AML-193 (cell line): Measurements from ENCODE around the gene CDRT4.
"Not testable (repeated sequence)": the region's sequence is repeated elsewhere in the genome, so short reads cannot be mapped to it uniquely, and the experiment has no call there.

Source experiments
- DNase-seq, 2 experiments: peaks; one replicate each; lab custom pipeline; 2025; lab: John Stamatoyannopoulos, UW

CDRT4 gene

GRCh38 chr17:15456972-15457722, 10.3 kb downstream of the CDRT4 start:
- DNase-seq, result no peak

- no peak for DNase-seq
Measured at GRCh38 chr17:15456496-15456895, 10.9 kb downstream of the CDRT4 start.

DNA sequence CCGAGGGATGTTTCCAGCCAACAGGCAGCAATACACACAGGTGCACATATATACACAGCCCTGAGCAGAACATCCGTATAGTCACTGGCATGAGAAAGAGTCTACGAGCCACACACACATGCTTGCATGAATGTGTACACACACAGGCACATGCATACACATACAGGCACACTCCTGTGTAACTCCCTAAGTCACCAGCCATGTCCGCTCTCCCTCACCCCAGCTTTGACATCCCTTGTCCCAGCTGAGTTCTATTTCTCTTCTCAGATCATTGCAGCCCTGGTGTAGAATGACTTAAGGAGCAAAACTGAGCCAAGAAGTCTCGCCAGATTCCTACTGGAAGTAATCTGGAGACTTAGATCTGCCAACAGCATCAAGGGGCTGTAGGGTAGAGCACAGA, 13.1 kb downstream of the CDRT4 start:
- no peak for DNase-seq

- DNase-seq, result no peak
Measured at GRCh38 chr17:15453782-15454181, 13.6 kb downstream of the CDRT4 start.

GRCh38 chr17:15453246-15453645, 14.2 kb downstream of the CDRT4 start:
- DNase-seq, result no peak

GRCh38 chr17:15452746-15453145, 14.7 kb downstream of the CDRT4 start:
- DNase-seq, result no peak

DNA sequence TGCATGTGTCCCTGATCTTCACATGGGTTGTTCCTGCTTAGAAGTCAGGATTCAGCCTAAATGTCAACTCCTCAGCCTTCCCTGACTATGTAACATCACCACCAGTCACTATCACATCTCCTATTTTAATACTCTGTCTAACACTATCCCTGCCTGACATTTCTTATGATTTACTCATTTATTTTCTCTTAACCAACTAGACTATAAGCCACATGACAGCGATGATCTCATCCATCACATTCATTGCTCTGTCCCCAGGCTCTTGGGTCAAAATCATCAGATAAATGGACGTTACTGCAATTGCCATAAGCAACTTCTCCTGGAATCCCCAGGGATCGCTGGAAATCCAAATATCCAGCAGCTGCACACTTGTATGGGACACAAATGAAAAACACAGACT, 15.7 kb downstream of the CDRT4 start:
- DNase-seq, result no peak

- no peak for DNase-seq
Measured at GRCh38 chr17:15448580-15448956, 18.9 kb downstream of the CDRT4 start.

GRCh38 chr17:15447928-15448579, 19.4 kb downstream of the CDRT4 start:
- no peak for DNase-seq

DNA sequence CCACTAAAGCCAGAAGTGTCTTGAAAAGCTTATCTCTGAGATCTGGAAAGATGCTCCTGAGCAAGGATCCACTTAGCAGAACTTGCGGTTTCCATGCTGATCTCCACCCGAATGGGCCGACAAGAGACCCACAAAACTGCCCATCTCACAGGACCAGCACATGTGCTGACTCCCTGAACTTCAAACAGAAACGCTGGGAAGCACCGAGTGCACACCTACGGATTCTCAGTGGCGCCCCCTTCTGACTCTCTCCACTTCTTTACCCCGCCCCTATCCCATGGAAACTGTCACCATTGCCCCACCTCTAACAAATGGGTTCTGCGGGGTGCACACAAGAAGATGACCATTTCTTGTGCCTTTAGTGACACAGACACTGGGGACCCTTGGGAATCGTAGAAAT, 21.4 kb downstream of the CDRT4 start:
- no peak for DNase-seq

DNA sequence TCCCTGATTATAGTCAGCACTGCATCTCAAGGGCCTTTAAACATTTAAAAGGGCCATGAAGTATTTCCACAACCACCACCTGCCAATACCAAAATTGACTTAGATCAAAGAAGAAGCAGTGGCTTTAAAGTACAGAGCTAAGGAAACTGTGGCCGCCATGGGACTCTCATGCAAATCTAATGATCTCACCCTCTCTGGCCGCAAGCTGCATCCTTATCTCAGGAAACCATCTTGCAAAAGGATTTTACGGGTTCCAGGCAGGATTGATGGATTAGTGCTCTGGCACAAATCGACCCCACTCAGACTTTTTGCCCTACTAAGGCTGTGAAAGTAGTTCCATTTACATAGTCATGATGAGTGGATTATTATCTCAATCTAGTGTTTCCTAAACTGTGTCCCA, 22.6 kb downstream of the CDRT4 start:
- DNase-seq, result no peak

- no peak for DNase-seq
Measured at GRCh38 chr17:15442311-15443180, 24.9 kb downstream of the CDRT4 start.

DNA sequence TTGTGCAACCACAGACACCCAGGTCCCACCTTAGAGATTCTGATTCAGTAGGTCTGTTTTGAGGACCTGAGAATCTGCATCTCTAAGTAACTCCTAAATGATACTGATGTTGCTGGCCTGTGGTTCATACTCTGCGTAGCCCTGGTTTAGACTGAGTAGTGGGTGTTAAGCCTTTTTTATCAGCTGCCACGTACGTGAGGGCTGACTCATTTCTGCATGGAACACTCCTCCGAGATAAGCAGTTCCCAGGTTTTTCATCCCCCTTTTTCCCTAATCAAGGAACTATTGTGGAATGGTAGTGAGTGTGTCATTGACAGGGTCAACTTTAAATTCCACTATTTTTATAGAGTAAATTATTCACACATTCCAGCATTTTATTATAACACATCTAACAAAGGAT, 26.1 kb downstream of the CDRT4 start:
- DNase-seq, result no peak

DNA sequence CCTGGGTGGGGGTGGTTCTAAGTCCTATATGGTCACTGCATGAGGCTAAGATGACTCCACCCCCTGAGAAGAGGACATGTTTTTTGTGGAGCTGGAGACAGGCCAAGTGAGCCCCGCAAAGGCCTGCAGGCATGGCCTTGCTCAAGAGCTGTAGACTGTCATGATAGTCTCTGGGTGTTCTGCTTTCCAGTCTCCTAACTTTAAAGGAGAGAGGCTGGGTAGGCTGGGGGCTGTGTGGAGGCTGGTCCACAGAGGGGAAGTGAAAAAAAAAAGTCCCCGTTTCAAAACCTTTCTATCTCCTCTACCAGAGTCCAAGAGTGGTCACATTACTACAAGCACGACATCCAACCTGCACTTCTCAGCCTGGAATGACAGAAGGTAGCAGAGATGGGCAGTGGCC, 27.1 kb downstream of the CDRT4 start:
- DNase-seq, result no peak

DNA sequence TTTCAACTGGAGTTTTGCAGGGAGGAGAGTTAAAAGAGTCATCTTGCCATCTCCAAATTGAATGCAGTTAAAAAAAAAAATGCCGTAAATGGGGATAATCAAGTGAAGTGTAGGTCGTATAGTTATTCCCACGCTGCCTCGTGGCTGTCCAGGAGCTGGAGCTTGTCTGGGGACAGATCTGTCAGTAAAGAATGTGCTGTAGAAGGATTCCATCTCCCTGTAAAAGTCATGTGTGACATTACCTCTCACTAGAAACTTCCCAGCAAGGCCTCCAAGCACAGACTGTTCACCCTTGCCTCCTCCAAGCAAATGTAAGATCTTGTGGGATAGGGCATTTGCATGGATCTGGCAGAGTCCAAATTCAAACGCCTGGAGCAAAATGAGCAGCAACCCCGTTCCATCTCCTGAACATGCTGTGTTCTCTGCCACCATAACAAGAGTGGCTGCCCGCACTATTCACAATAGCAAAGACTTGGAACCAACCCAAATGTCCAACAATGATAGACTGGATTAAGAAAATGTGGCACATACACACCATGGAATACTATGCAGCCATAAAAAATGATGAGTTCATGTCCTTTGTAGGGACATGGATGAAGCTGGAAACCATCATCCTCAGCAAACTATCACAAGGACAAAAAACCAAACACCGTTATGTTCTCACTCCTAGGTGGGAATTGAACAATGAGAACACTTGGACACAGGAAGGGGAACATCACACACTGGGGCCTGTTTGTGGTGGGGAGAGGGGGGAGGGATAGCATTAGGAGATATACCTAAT, 28.0 kb downstream of the CDRT4 start:
- not testable (repeated sequence) for DNase-seq

GRCh38 chr17:15438491-15439105, 28.8 kb downstream of the CDRT4 start:
- DNase-seq, result no peak

DNA sequence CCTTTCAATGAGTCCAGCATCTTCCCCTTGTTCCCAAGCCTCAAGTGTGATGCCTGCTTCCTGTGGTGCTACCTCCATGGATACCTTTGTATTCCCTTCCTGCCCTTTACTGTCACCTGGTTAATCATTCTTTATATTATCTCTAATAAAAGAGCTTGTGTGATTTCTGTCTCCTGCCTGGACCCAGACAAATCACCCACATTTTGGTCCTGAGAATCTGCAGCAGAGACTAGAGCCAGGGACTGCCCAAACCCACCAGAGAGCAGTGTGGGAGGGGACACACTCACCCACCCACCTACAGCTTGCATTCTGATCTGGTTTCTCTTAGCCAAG, 30.2 kb downstream of the CDRT4 start:
- DNase-seq, result no peak

GRCh38 chr17:15436473-15437302, 30.7 kb downstream of the CDRT4 start:
- peak in 1 of 2 experiments; percentile 2 for DNase-seq

DNA sequence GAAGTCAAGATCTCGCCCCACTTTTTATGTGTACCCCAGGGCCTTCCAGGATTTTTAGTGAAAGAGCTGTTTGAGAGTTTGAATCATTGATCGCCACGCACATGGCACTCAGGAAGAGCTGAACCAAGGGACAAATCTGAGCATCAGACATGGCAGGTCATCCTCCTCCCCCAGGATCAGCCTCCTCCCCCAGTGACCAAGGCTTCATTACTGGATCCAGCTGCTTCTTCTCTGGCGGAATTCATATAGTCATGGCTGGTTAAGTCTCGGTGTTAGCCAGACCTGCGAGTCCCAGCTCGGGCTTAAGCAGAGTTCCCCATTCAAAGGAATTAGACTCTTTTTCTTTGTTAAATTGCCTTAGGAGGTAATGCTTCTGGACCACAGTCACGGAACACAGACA, 32.5 kb downstream of the CDRT4 start:
- no peak for DNase-seq

GRCh38 chr17:15432807-15433611, 34.4 kb downstream of the CDRT4 start:
- DNase-seq, result no peak
